Stomach (tissue), 4 donors: Measurements from ENCODE around the gene TBRG4.

Experiments
- CTCF ChIP-seq, 7 experiments: fragments of 450-650 bp in 4 of 7; fragments of 200-600 bp in 3 of 7; sonication (generic) in 3 of 7; IDR thresholded peaks; one replicate each; pipeline ENCODE4 v1.5.1; 2016 to 2019; ENCODE audit warnings: antibody characterized with exemption in 7 of 7, control low read depth in 2 of 7, mild to moderate bottlenecking in 1 of 7
- POLR2A ChIP-seq, 4 donors: fragments of 450-650 bp; IDR thresholded peaks; one replicate each; pipeline ENCODE4 v1.6.1; 2016; ENCODE audit warnings: antibody characterized with exemption in 4 of 4, control low read depth in 2 of 4, mild to moderate bottlenecking in 1 of 4, moderate library complexity in 1 of 4
- POLR2AphosphoS5 ChIP-seq, 3 donors: sonication (generic); formaldehyde crosslinking; IDR thresholded peaks; one replicate each; pipeline ENCODE4 v1.6.1; 2016; ENCODE audit warnings: antibody characterized with exemption in 3 of 3

GRCh38 chr7:45084336-45084735, 27.2 kb downstream of the TBRG4 start:
- no peak for TF ChIP-seq CTCF (IDR thresholded peaks at IDR 0.05)
- no peak for TF ChIP-seq POLR2AphosphoS5 (IDR thresholded peaks at IDR 0.05)
- TF ChIP-seq POLR2A (IDR thresholded peaks at IDR 0.05), result no peak
